Measurements from ENCODE around the gene SLC12A8. TPM values are rescaled to one million over a fixed set of nuclear protein-coding genes. Genes with fewer than 3 reads are reported as not detected.
A peak's percentile ranks its signal among the peaks of the same experiment; 100 is the strongest.

Gene SLC12A8
- total and polyA plus RNA-seq, 2 donors (not counting 1 experiment from before 2014, with no cell fraction given) = 0.57 to 1.1 TPM

DNA sequence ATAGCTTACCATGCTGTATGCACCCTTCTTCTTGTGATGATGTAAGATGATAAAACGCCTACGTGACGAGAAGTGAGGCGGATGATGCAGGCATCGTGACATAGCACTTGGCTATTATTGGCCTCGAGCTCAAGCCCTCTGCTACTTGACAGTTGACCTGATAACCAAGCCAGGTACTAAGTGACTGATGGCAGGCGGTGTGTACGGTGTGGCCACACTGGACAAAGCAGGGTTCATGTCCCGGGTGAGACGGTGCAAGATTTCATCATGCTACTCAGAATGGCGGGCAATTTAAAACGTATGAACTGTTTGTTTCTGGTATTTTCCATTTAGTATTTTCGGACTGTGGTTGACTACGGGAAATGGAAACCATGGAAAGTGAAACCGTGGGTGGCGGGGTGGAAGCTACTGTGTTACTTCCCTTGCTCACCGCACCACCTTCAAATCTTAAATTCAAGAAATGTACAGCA, 57.7 kb downstream of the SLC12A8 start:
- H3K27me3 Mint-ChIP-seq = no peaks in the 10 kb centered on the region
- H3K4me3 Mint-ChIP-seq = peak overlapping the region; percentile 75
- DNase-seq = peak; percentile 55
- Histone ChIP-seq H2AFZ (ENCODE audit: insufficient read depth, low read depth, low read length, poor library complexity, severe bottlenecking) (peak overlapping the region; percentile 55), H4K20me1 (ENCODE audit: control insufficient read depth, insufficient read depth, low read length, poor library complexity, severe bottlenecking) (no peaks in the 10 kb centered on the region), H3K27ac (ENCODE audit: low read length in 2 of 2) (peak overlapping the region in 1 of 2 donors; percentile 16), H3K9me3 (ENCODE audit: control extremely low read depth in 1 of 3, control insufficient read depth in 2 of 3, insufficient read depth in 1 of 3, low read length in 2 of 3) (no peaks in the 10 kb centered on the region), H3K4me1 (ENCODE audit: control insufficient read depth in 2 of 2, insufficient read depth in 2 of 2, low read length in 2 of 2) (peaks cover 5 to 23% of the 10 kb centered on the region in 2 donors), H3K36me3 (replicated peaks in 1 of 2; ENCODE audit: control extremely low read depth in 1 of 2, control insufficient read depth in 1 of 2, extremely low read depth in 1 of 2, insufficient read depth in 2 of 2, low read length in 1 of 2) (no peaks in the 10 kb centered on the region), H3K9ac (ENCODE audit: low read length) (peak overlapping the region; percentile 44), H3K4me3 (ENCODE audit: control extremely low read depth in 1 of 5, extremely low read depth in 1 of 5, insufficient read depth in 1 of 5, low read depth in 2 of 5, low read length in 4 of 5) (peak overlapping the region in 4 of 5 experiments; percentile 2 to 46 (median 12)), H3K4me2 (replicated peaks; ENCODE audit: low read depth, low read length, poor library complexity, severe bottlenecking) (peak overlapping the region; percentile 59), H3K79me2 (ENCODE audit: control insufficient read depth, insufficient read depth, low read length) (no peaks in the 10 kb centered on the region), H3K27me3 (replicated peaks in 1 of 4; ENCODE audit: control extremely low read depth in 1 of 4, control insufficient read depth in 3 of 4, insufficient read depth in 4 of 4, low read length in 3 of 4) (no peaks in the 10 kb centered on the region)
- ATAC-seq (ENCODE audit: low read depth) = peak; percentile 56
- TF ChIP-seq EZH2 (IDR thresholded peaks at IDR 0.05; ENCODE audit: borderline replicate concordance, insufficient read depth, low read depth, low read length, poor library complexity, severe bottlenecking) = no peak
- TF ChIP-seq, protein P1, sequence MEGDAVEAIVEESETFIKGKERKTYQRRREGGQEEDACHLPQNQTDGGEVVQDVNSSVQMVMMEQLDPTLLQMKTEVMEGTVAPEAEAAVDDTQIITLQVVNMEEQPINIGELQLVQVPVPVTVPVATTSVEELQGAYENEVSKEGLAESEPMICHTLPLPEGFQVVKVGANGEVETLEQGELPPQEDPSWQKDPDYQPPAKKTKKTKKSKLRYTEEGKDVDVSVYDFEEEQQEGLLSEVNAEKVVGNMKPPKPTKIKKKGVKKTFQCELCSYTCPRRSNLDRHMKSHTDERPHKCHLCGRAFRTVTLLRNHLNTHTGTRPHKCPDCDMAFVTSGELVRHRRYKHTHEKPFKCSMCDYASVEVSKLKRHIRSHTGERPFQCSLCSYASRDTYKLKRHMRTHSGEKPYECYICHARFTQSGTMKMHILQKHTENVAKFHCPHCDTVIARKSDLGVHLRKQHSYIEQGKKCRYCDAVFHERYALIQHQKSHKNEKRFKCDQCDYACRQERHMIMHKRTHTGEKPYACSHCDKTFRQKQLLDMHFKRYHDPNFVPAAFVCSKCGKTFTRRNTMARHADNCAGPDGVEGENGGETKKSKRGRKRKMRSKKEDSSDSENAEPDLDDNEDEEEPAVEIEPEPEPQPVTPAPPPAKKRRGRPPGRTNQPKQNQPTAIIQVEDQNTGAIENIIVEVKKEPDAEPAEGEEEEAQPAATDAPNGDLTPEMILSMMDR (IDR thresholded peaks at IDR 0.05) = no peak
- ChIA-PET POLR2A (no interaction called here), CTCF (interaction anchor here (1.3 kb wide), 1 partner anchor 35 kb away, joined by 3 read pairs; no protein-coding TSS in a partner anchor)
- intact Hi-C loops (cut with micrococcal nuclease) = no loop called here
- peaks cover 11% of the 10 kb centered on the region for H3K4me1 Mint-ChIP-seq
- 66% methylated on average over 12 of the region's 17 CpGs for WGBS (ENCODE audit: insufficient coverage)
- no peaks in the 10 kb centered on the region for H3K9me3 Mint-ChIP-seq (ENCODE audit: insufficient read depth)
- peak overlapping the region; percentile 28 for H3K27ac Mint-ChIP-seq

DNA sequence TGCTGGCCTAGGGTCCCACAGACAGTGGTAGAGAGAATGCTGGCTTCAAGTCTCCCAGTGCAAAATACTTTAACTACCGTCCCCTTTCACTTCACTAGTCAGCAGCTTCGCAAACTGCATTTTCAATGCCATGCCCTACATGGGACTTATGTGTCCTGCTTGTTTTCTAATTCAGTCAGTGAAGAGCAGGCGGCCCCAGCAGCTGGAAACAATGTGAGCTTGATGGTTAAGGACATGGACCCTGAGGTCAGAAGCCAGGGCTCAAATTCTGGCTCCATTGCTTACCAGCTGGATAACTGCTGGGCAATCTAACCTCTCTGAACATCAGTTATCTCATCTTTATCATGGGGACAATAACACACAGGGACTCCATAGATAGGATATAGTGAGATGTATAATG, 58.4 kb downstream of the SLC12A8 start:
- Histone ChIP-seq H3K4me1 (ENCODE audit: control insufficient read depth in 2 of 2, insufficient read depth in 2 of 2, low read length in 2 of 2) (peaks cover 10 to 31% of the 10 kb centered on the region in 2 donors), H3K27ac (ENCODE audit: low read length in 2 of 2) (no peak overlapping the region), H3K4me3 (ENCODE audit: control extremely low read depth in 1 of 5, extremely low read depth in 1 of 5, insufficient read depth in 1 of 5, low read depth in 2 of 5, low read length in 4 of 5) (no peak overlapping the region), H2AFZ (ENCODE audit: insufficient read depth, low read depth, low read length, poor library complexity, severe bottlenecking) (no peak overlapping the region), H3K9me3 (ENCODE audit: control extremely low read depth in 1 of 3, control insufficient read depth in 2 of 3, insufficient read depth in 1 of 3, low read length in 2 of 3) (no peaks in the 10 kb centered on the region), H3K36me3 (replicated peaks in 1 of 2; ENCODE audit: control extremely low read depth in 1 of 2, control insufficient read depth in 1 of 2, extremely low read depth in 1 of 2, insufficient read depth in 2 of 2, low read length in 1 of 2) (no peaks in the 10 kb centered on the region), H3K27me3 (replicated peaks in 1 of 4; ENCODE audit: control extremely low read depth in 1 of 4, control insufficient read depth in 3 of 4, insufficient read depth in 4 of 4, low read length in 3 of 4) (no peaks in the 10 kb centered on the region), H4K20me1 (ENCODE audit: control insufficient read depth, insufficient read depth, low read length, poor library complexity, severe bottlenecking) (no peaks in the 10 kb centered on the region), H3K9ac (ENCODE audit: low read length) (no peak overlapping the region), H3K4me2 (replicated peaks; ENCODE audit: low read depth, low read length, poor library complexity, severe bottlenecking) (no peak overlapping the region), H3K79me2 (ENCODE audit: control insufficient read depth, insufficient read depth, low read length) (no peaks in the 10 kb centered on the region)
- TF ChIP-seq, protein P1 (IDR thresholded peaks at IDR 0.05) = no peak
- TF ChIP-seq EZH2 (IDR thresholded peaks at IDR 0.05; ENCODE audit: borderline replicate concordance, insufficient read depth, low read depth, low read length, poor library complexity, severe bottlenecking) = no peak
- Mint-ChIP-seq H3K9me3 (ENCODE audit: insufficient read depth) (no peaks in the 10 kb centered on the region), H3K4me3 (no peak overlapping the region), H3K27ac (no peak overlapping the region), H3K27me3 (no peaks in the 10 kb centered on the region), H3K4me1 (peaks cover 18% of the 10 kb centered on the region)
- POLR2A ChIA-PET = interaction anchor here (0.6 kb wide), 1 partner anchor 25 kb away, joined by 3 read pairs; no protein-coding TSS in a partner anchor
- ATAC-seq (ENCODE audit: low read depth) = no peak
- 87% methylated on average over 3 of the region's 3 CpGs for WGBS (ENCODE audit: insufficient coverage)
- no peak for DNase-seq
- CTCF ChIA-PET = interaction anchor here (1.3 kb wide), 1 partner anchor 34 kb away, joined by 3 read pairs; no protein-coding TSS in a partner anchor
- intact Hi-C loops (cut with micrococcal nuclease) = no loop called here

All from B cell (primary cell).